ENCODE results near the gene AATK.
A peak's percentile ranks its signal among the peaks of the same experiment; 100 is the strongest.

AATK gene

GRCh38 chr17:81100668-81101067, 65.4 kb downstream of the AATK start:
- ChIA-PET CTCF (interaction anchor here (1.3 to 7.8 kb wide), 5 partner anchors 15 to 112 kb away, joined by 3 to 178 read pairs (median 50); partner anchors contain the start of gene CHMP6), POLR2A (no interaction called here)
- no peak overlapping the region for H3K4me3 ChIP-seq (ENCODE audit: low read depth, low read length)
- DNase-seq (ENCODE audit: low read depth, low spot score): no peak
- no peak for TF ChIP-seq CTCF (IDR thresholded peaks at IDR 0.05; ENCODE audit: insufficient read depth, low read length, missing control alignments)

- CTCF ChIA-PET: interaction anchor here (1.3 to 7.8 kb wide), 14 partner anchors 10 to 117 kb away, joined by 3 to 178 read pairs (median 14); partner anchors contain the start of gene CHMP6
Observed at GRCh38 chr17:81099888-81100287, 66.1 kb downstream of the AATK start.

GRCh38 chr17:81097943-81098308, 68.1 kb downstream of the AATK start:
- H3K4me3 ChIP-seq (ENCODE audit: low read depth, low read length): peak overlapping the region; percentile 52
- no peak for TF ChIP-seq CTCF (IDR thresholded peaks at IDR 0.05; ENCODE audit: insufficient read depth, low read length, missing control alignments)
- CTCF ChIA-PET: interaction anchor here (0.8 to 7.8 kb wide), 39 partner anchors 8 to 687 kb away, joined by 3 to 178 read pairs (median 7); partner anchors contain the start of genes CEP131 and CHMP6
- no peak for DNase-seq (ENCODE audit: low read depth, low spot score)
- POLR2A ChIA-PET: interaction anchor here (0.6 to 1.0 kb wide), 2 partner anchors 9 to 63 kb away, joined by 5 read pairs; partner anchors contain the start of gene BAIAP2

More at GRCh38 chr17:81099888-81100287, 66.1 kb downstream of the AATK start:
- POLR2A ChIA-PET: interaction anchor here (0.6 kb wide), 1 partner anchor 48 kb away, joined by 3 read pairs; no protein-coding TSS in a partner anchor
- H3K4me3 ChIP-seq (ENCODE audit: low read depth, low read length): no peak overlapping the region
- TF ChIP-seq CTCF (IDR thresholded peaks at IDR 0.05; ENCODE audit: insufficient read depth, low read length, missing control alignments): no peak
- no peak for DNase-seq (ENCODE audit: low read depth, low spot score)

GRCh38 chr17:81097134-81097942, 68.7 kb downstream of the AATK start:
- DNase-seq (ENCODE audit: low read depth, low spot score): no peak
- peak overlapping the region; percentile 52 for H3K4me3 ChIP-seq (ENCODE audit: low read depth, low read length)
- CTCF ChIA-PET: interaction anchor here (0.8 to 7.8 kb wide), 34 partner anchors 9 to 686 kb away, joined by 3 to 178 read pairs (median 8); partner anchors contain the start of genes CEP131 and CHMP6
- TF ChIP-seq CTCF (IDR thresholded peaks at IDR 0.05; ENCODE audit: insufficient read depth, low read length, missing control alignments): peak; percentile 88
- POLR2A ChIA-PET: interaction anchor here (0.6 to 1.0 kb wide), 2 partner anchors 10 to 62 kb away, joined by 5 read pairs; partner anchors contain the start of gene BAIAP2

GRCh38 chr17:81096741-81097133, 69.3 kb downstream of the AATK start:
- no peak for DNase-seq (ENCODE audit: low read depth, low spot score)
- no peak overlapping the region for H3K4me3 ChIP-seq (ENCODE audit: low read depth, low read length)
- no peak for TF ChIP-seq CTCF (IDR thresholded peaks at IDR 0.05; ENCODE audit: insufficient read depth, low read length, missing control alignments)
- ChIA-PET POLR2A (interaction anchor here (0.5 to 1.0 kb wide), 2 partner anchors 32 to 62 kb away, joined by 3 to 5 read pairs; partner anchors contain the start of gene BAIAP2), CTCF (interaction anchor here (1.1 to 7.8 kb wide), 27 partner anchors 9 to 686 kb away, joined by 3 to 178 read pairs (median 11); partner anchors contain the start of gene CHMP6)

- H3K4me3 ChIP-seq (ENCODE audit: low read depth, low read length): peak overlapping the region; percentile 27
- TF ChIP-seq CTCF (IDR thresholded peaks at IDR 0.05; ENCODE audit: insufficient read depth, low read length, missing control alignments): no peak
- ChIA-PET POLR2A (interaction anchor here (1.3 to 1.5 kb wide), 3 partner anchors 31 to 60 kb away, joined by 4 to 8 read pairs (median 5); partner anchors contain the start of gene BAIAP2), CTCF (interaction anchor here (0.6 to 7.8 kb wide), 11 partner anchors 8 to 201 kb away, joined by 3 to 178 read pairs (median 5); partner anchors contain the start of gene CHMP6)
- DNase-seq (ENCODE audit: low read depth, low spot score): no peak
Observed at GRCh38 chr17:81095383-81095762, 70.6 kb downstream of the AATK start.
